Kidney capillary endothelial cell (primary cell): ENCODE measurements around the gene RNF220.
A peak's percentile ranks its signal among the peaks of the same experiment; 100 is the strongest.

Source experiments
- DNase-seq: peaks from one replicate; pipeline ENCODE4 v3.0.0-alpha.2; 2018; ENCODE audit warnings: low spot score

RNF220 gene

DNA sequence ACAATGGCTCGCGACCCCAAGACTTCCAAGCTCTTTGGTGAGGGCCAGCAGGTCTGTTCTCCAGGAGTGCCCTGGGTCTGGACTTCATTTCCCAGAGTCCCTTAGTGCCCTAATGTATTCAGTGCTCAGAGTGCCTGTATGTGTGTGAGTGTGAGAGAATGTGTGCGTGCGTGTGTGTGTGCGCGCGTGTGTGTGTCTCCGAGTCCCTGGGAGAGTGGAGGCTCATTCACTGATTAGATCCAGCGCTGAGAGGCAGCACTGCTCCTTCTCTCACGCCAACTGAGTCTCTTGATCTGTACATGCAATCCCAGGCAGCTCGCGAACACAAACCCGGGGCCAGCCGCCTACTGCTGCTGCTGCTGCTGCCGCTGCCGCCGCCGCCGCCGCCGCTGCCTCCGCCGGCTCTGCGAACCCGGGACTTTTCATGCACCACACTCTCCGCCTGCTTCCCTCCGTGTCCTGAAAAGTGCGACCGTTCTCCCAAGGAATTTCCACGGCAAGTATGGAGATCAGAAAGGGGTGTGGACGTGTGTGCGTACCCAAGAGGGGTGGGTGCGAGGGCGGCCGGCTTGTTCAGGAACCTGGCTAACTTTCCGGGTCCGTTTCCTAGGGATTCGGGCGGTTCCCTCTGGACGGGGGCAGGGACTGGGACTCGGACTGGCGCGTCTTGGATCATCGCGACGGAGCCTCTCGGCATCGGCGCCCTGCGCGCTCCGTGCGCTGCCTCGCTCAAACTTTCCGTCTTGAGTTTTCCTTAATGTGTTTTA lies at the start of gene RNF220:
Gene RNF220, plus strand, starts transcription at position 225 of the 767 bp plus-strand sequence.
- no peak for DNase-seq

DNA sequence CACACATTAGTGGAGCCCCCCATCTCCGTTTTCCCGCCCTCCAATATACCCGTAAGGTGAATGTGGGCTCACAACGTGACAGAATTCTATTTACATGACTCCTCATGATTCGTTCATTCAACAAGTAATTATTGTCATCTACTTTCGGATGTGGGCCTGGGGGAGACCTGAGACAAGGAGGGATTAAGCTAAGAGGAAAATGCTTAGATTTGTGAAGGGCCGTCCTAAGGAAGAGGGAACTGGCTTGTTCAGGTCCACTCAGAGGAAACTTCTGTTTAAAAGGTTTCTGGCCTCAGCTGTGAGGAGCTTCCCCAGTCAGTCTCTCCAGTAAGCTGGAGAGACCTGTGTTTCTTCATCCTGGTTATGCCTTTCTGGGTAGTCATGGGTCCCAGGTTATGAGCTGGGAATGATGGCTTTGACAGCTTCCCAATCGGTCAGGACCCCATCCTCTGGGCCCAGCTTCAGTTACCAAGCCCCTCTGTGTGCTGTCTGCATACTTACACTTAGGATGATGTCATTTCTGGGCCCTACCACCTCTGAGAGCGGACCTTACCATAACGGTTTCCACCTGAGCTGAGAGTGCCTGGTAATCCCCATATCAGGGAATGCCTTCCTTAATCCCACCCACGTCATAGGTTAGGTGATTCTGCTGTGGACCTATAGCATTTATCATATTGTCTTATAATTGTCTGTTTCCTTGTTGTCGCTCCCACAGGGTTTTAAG lies 49.3 kb upstream of the RNF220 start:
- no peak for DNase-seq

DNA sequence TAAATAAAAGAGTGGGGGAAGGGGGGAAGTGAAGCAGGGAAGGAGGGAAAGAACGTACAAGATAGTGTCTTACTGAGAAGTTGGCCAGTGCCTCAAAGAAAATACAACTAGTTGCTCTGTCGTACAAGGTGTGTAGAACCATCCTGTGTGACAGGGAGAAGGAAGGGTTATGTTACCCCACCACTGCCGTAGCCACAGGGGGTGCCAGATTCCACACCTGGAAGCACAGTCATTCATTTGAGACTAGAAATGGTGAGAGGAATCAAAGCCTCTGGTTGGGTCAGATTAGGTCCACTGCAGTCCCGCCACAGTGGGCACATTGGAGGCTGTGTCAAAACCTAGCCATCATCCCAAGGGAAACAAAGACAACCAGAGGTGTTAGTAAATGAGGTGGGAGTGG lies 47.3 kb upstream of the RNF220 start:
- DNase-seq = no peak

DNA sequence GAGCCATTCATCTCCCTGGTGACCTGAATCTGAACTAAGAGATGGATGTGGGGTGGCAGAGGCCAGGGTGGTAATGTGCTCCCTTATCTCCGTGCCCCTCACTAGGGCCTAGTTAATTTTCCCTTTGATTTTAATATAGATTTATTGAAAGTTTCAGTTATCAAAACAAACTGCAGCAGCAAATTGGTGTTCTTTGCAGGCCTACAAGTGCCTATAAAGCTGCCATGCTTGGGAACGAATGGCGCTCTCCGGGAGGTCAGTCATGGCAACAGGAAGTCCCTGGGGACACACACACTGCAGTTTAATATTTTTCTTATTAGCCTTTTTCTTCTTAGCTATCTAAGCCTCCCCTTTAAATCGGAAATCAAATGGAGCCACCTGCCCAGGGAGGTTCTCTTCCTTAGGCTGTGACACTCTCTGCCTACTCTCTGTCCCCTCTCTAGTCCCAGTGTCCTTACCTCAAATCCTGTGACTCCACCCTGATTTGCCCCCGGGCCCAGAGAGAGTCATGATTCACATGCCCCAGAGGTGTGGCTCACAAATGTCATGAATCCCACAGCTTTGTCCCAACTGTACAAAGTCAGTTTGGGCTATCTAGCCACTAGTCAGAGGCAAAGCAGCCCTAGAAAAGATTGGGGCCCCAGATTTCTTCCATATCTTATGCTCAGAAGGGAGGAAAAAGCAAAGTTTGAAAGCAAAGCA lies 45.7 kb upstream of the RNF220 start:
- no peak for DNase-seq

DNA sequence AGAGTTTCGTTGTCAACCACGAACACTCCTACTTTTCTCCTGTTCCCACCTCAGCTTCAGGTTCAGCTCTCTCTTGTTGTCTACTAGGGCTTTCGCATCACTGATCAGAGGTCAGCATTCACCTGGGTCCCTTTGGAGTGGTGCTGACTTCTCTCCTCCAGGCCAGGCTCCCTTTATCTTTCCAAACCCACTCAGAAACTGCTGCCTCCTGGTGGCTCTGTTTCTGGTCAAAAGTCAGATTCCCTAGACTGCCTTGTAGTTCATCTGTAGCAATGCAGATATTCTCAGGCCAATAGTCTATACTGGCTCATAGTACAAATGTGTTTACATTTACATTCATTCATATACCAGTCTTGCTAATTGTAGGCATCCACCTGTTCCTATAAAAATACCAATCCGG lies 43.6 kb upstream of the RNF220 start:
- DNase-seq = no peak

DNA sequence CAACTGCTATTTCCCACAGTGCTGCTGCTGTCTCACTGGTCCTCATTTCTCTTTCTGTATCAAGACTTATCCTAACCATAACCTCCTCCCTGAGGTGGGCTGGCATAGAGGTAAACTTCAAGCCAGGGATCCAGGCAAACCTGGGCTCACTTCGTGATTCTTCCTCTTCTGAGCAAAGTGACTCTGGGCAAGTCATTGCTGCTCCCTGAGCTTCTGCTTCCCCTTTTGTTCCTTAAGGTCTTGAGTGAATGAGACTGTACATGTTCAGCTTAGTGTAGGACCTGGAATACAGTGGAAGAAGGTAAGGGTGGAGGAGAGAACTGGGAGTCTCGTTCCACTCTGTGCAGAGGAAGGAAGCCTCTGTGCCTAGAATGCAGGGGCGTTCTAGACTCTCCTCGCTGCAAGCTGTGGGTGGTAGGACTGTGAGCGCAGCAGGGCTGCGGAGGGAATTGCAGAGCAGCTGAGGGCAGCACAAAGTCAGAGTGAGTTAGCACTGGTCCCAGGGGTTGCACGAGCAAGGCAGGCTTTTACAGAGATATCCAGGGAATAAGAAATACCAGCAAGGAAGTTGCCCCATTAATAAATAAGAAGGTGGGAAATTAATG lies 38.6 kb upstream of the RNF220 start:
- DNase-seq = no peak

DNA sequence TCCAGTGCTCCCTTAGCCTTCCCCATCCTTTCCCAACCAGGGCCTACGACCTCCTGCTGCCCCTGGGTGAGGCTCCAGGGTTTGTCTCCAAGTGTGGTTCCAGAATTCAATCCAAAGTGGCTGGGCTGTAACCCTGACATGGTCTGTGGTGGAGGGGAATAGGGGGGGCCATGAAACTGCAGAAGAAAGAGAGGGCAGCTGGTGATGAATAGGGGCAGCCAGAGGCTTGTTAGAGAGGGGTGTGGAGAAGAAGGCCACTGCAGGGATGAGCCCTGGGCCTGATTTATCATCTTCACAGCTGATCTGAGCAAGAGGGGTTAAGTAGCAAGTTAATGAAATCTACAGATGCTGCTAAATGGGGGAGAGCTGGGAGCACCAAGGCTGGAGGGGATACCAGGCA lies 37.1 kb upstream of the RNF220 start:
- DNase-seq = no peak

DNA sequence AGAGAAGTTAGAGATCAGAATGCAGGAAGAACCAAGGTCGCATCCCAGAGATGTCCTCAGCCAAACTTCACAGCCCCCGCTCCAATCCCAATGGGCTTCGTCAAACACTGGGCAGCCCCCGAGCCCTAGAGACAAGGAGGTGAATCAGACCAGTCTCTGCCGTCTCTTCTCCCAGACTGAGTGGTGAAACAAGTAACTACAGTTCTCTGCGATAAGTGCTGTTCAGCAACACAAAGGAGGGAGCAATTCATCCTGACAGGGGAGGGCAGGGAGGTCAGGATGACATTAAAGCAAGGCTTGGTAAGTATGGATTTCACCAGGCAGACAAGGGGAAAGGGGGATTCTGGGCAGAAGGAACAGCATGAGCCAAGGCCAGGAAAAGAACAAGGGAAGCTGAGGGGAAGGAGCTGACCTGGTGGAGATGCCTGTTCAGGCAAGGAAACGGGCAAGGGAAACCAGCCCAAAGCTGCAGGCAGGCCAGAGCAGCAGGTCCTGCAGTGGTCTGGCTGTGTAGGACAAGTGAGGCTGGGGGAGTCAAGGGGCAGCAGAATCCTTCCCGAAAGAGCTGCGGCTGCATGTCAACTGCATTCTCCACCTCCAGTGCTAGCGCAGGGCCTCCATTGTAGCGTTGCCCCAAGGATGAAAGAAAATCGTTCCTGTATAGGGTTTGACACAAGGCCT lies 36.4 kb upstream of the RNF220 start:
- DNase-seq = no peak

DNA sequence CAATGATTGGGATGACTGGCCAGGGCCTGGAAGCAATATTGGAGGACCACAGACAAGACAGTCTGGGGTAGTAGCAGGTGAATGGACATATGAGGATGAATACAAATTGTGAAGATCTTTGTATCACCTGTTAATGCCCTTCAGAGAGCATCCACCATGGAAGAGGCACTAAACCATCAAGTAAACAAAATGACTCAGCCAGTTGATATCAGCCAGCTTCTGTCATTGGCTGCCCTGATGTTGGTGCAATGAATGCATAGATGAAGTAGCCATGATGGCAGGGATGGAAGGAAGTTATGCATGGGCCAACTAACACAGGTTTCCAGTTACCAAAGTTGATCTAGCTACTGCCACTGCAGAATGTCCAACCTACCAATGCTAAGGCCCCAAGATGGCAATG lies 33.8 kb upstream of the RNF220 start:
- no peak for DNase-seq

DNA sequence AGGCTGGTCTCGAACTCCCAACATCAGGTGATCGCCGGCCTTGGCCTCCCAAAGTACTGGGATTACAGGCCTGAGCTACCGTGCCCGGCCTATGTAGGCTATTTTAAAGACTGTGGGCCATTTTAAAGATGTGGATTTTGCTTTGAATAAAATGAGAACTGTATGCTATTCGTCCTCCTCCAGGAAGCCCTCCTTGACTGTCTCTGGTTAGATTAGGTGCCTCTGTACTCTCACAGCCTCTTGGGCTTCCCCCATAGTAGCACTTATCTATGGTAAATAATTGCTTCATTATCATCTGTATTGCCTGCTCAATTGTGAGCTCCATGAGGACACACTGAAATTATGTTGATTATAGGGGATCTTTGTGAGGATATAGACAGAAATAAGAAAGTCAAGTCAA lies 29.5 kb upstream of the RNF220 start:
- no peak for DNase-seq

DNA sequence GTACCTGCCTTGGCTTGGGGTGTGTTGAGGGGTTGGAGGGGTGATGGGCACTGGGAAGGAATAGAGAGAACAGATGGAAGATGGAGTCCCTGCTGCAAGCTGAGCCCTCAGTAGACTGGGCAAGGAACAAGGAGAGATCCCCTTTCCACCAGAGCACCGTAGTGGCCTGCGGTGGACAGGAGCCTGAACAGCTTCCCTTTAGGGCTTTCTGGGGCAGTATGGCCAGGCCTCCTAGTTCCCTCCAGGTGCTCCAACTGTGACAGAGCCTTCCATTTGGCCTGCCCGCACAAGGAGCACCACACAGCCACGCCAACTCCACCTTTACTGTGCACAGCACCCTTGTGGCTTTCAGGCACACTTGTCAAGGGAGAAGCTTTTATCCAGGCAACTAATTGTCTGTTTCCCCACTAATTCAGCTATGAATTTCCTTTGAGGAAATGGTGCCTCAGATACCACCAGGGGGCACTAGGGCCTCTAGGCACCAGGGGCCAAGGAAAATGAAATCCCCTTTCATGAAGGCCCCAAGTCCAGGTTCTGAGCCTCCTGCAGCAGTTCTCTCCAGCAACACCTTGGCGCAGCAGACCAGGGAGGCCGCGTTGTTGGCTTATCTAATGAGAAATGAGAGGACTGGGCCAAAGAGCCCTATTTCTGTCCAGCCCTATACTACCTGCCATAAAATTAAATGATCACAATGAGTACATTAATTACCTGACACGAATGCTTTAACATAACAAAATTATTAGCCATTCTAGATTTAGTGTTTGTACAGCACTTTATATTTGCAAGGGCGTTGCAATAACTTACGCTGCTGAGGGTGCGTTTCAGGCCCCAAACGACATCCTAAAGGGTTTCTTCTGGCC lies 26.9 kb upstream of the RNF220 start:
- peak; percentile 58 for DNase-seq

DNA sequence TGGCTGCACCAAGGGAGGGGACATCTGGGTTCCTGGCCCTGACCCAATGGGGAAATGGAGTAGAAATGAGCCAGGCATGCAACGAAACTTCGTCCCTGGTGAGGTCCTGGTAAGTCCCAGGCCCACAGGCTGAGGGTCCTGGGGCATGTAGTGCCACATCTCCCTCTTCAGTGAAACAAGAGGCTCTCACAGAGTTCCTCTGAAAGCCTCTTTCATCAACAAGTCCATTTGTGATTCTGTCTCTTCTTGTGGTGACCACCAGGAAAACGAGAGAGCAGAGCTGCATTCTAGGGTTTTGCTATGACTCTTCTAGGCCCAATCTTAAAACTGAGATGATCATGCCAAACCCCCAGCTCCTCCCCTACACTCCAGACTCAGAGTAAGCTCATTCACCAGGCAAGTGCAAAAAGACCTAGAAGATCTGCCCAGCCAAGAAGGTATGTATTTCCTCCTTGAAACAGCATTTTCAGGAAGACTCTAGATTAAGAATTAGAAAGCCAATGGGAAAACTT lies 24.3 kb upstream of the RNF220 start:
- no peak for DNase-seq

DNA sequence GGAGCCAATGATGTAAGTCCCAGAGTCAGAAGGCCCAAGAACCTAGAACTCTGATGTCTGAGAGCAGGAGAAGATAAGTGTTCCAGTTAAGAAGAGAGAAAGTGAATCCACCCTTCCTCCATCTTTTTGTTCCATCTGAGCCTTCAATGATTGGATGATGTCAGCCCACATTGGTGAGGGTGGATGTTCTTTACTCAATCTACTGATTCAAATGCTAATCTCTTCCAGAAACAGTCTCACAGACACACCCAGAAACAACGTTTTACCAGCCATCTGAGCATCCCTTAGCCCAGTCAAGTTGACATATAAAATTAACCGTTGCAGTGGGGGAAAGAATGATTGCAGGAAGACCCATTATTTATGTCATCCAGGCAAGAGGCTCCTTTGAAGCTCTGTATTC lies 16.5 kb upstream of the RNF220 start:
- no peak for DNase-seq

DNA sequence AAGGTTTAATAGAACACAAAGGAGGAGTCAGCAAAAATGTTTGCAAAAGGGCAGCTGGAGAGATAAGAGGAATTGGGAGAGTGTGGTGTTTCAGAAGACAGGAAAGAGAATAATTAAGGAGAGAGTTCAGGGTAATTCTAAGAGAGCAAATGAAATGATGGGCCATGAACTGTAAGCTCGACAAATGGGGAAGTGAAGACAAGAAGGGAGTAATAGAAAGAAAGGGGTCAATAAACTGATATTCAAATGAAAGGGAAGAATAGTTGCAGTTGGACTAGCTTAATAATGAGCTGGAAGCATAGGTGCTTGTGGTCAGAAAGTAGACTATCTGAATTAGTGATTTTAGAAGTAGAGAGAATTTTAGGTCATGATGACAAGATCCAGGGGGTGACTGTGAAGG lies 15.6 kb upstream of the RNF220 start:
- no peak for DNase-seq

DNA sequence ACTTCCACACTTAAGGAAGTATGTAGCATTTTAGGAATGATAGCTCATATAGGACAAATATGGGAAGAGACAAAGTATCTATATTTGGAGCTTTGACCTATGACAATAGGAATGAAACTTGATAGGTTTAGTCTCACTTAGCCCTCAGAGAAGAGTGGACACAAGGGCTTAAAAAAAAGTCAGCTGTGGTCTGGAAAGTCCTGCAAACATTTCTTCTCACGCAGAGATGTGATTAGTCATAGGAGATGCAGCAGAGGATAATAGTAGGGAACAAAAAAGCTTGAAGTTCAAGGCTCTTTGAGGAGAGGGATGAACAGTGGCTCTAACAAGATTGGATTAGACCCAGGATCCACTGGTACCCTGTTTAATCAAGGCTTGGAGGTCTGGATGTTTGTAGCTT lies 14.8 kb upstream of the RNF220 start:
- DNase-seq = no peak

DNA sequence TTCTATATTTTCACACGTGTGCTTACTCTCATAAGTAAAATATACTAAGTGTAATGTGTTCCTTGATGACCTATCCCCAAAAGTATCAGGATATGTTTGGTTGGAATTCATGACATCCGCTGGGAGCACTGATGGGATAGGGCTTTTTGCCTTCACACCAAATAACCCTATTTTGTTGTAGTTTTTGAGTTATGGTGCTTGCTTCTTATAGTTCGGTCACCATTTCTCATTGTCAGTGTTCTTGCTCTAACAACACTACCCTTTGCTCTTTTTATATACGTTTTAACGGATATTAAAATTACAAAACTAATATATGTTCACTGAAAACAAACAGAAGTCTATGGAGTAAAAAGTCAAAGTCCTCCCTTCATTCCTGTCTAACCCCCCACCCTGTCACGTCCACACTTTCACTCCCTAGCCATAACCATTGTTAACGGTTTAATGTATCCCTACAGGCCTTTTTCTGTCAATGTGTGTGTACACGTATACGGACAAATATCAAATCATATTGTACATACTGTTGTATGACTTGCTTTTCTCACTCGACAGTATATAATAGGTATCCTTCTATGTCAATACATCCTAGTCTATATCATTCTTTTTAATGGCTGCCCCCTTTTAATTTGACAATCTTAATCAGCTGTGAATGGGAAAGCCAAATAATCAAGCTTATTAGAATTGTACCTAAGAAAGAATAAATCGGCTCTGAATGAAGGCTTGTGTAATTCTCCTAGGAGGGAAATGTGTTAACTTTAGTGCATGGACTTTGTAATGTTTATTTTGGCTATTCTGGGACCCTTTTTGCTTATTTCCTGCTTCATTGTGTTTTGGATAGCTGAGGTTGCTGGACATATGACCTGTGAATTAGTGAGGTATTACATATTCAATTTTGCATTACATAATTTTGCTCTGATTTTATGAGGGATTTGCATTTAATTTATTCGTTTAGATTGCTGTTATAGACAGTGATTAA lies 3.5 kb upstream of the RNF220 start:
- DNase-seq = no peak

DNA sequence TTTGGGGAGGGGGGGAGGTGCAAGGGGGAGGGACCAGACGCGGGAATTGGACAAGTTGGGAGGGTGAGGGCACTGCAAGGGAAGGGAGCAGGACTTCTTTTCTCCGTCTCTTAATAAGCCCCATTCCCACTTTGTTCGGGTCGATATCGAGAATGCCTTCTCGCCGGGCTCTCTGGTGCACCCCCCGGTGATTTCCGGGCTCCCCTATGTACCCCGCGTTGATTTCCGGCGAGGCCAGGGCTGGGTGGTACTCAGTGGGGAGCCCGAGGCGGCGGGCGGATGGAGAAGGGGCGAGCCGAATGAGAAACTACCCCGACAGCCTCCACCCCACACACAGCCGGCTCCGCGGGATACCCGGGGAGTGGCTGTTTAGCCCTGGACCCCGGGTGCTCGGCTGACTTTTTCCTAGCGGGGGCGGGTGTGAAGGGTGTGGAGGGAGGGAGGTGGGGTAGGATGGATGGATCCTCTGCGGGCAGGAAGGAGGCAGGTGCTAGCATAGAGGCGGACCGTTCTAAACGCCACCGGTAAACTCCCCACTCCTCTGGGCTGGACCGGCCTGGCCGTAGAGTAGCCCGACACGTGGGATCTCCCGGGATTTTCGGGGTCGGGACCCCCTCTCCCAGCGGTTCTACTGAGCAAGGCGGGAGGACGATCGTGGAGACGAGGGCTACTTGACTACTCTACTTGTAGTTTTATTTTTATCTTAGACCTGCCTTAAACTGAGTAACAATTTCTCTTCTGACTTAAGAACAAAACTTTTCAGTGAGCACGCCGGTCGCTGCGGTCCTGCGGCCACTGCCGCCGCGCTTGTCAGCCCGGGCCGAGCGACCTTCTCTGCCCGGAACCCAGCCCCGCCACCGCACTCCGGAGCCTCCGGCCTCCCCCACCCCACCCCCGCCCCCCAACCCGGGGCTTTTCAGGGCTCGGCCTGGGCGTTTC lies 1.0 kb downstream of the RNF220 start:
- DNase-seq = no peak

DNA sequence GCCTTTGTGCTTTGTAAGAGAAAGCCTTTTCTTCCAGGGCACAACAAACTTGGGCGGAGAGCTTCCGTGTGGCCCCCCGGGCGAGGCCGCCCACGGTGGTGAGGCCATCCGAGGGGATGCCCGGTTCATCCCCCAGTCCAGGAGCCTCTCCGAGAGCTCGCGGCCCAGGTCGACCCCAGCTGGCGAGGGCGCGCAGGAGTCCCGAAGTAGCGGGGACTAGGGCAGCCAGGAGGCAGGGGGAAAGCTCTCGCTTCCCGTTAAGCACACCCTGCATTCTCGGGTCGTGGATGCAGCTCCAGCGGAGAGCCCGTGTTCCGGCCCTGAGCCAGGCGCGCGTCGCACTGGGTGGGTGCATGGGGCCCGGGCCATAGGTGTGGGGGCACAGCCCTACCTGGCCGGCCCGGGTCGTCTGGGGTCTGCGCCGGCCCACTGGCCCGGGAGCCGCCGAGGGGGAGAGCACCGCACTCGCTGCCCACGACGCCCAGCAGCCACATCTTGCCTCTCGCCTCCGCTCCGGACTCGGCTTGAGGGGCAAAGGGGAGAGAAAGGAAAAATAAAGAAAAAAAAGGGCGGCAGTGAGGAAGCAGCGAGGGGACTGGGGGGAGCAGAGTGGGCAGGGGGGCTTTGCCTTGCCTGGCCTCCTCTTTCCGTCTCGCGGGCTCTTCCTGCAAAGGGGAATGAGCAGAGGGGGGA lies 1.8 kb downstream of the RNF220 start:
- DNase-seq = no peak
